NK-92 (cell line): ENCODE results near the gene SRPK3.
A peak's percentile ranks its signal among the peaks of the same experiment; 100 is the strongest.

Experiments used
- DNase-seq: peaks from one replicate; lab custom pipeline; 2025; ENCODE audit not compliant: unreplicated experiment; lab: John Stamatoyannopoulos, UW

SRPK3 gene

DNA sequence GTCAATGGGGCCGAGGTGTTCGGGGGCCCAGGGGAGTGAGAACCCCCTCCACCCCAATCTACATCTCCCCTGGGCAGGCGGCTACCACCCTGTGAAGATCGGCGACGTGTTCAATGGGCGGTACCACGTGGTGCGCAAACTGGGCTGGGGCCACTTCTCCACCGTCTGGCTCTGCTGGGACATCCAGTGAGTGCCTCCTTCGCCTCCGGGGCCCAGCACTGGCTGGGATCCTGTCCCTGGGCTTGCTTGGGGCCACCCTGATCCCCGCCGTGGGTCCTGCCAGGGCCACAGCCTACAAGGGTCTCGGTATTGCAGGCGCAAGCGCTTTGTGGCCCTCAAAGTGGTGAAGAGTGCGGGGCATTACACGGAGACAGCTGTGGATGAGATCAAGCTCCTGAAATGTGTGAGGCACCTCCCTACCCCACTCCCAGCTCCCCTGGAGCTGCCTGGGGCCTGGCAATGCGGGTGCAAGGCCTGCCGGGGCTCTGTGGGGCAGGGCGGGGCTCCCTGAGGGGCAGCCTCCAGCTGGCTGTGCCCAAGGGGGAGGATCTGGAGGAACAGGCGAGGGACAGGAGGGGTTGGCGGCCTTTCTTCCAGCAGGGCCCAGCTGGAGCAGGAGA lies 697 bp downstream of the SRPK3 start:
- no peak for DNase-seq

GRCh38 chrX:153782313-153782712 lies 1.5 kb downstream of the SRPK3 start:
- no peak for DNase-seq

DNA sequence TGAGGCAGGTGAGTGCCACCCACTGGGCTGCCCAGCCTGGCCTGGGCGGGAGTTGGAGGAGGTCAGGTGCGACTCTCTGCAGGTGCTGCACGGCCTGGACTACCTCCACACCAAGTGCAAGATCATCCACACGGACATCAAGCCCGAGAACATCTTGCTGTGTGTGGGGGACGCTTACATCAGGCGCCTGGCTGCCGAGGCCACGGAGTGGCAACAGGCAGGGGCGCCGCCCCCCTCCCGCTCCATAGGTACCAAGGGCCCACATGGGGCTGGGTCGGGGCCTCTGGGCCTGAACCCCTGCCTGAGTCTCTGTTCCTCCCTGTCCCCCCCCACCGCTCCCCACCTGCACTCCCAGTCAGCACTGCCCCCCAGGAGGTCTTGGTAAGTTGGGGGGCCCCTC lies 2.0 kb downstream of the SRPK3 start:
- no peak for DNase-seq

GRCh38 chrX:153783378-153784013 lies 2.7 kb downstream of the SRPK3 start:
- DNase-seq = no peak

- DNase-seq = no peak
Measured at GRCh38 chrX:153784325-153784967, 3.6 kb downstream of the SRPK3 start.

DNA sequence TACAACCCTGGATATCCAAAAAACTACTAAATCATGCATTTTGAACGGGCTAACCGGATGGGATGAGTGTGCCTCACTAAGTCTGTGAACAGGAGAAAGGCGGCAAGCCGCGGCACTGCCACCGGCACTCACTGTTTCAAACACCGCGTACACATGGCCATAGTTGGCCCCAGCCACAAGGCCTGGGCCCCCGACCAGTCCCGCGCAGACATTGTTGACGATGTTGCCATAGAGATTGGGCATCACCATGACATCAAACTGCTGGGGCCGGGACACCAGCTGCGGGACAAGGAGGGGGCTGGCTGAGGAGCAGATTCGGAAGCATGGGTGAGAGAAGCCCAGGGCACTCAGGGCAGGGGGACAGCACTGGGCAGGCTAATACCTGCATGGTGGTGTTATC lies 5.8 kb downstream of the SRPK3 start:
- no peak for DNase-seq

DNA sequence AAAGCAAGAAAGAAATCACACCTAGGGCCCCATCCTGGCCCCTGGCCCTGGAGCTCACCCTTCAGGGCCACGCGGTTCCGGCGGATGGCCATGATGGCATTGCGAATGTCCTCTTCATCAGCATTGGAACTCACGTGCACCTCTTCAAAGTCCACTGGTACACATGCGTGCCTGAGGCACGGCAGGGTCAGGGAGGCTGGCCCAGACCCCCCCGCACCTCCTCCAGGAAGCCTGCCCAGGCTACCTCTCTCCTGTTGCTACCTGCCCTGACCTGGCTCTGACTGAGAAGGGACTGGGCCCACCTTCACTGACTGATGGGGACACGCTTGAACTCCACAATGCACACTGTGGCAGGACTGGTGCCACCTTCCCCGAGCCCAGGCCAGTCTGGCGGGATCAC lies 8.8 kb downstream of the SRPK3 start:
- no peak for DNase-seq

- DNase-seq = no peak
Measured at GRCh38 chrX:153791104-153791852, 10.4 kb downstream of the SRPK3 start.

DNA sequence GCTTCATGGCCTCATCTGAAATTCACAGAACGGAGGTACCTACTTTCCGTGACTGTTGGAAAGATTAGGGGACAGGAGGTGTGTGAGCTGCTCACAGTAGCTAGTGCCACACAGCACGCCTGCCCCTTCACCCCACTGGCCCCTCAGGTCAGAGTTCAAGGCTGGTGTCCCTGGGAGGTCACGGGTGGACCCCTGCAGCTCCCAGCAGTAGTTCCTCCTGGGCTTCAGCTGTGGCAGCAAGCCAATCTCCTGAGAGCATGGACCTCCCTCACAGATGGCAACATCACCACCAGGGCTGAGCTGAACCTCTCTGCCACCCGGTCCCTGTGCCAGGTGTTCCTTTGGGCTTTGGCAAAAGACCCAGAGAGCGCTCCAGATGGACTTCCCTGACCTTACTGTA lies 11.5 kb downstream of the SRPK3 start:
- no peak for DNase-seq

DNA sequence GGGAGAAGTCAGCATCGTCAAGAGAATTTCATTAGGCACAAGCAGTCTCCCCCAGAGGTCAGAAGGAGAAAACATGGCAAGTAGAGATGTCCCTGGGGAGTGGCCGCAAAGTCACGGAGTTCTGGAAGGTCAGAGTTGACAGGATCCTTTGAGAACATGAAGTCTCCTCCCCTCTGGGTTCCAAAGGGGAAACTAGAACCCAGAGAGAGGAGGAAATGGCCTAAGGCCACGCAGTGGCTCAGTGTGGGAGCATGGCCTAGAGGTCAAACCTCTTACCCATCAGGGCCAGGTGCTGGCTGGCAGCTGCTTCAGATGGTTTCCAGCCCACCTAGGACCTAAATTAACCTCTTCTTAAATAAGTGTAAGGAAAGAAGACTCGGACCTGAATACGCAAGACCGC lies 12.4 kb downstream of the SRPK3 start:
- DNase-seq = no peak

GRCh38 chrX:153794018-153794896 lies 13.4 kb downstream of the SRPK3 start, which contains the start of the genes IDH3G and SSR4:
TSS of gene IDH3G (minus strand) at chrX:153794375. CDS start at chrX:153794326, 49 bp downstream.
TSS of gene SSR4 (plus strand) at chrX:153794668. CDS start at chrX:153794688, 20 bp downstream.
- DNase-seq = peak; percentile 45

- no peak for DNase-seq
Measured at GRCh38 chrX:153794897-153795816, 14.3 kb downstream of the SRPK3 start.

DNA sequence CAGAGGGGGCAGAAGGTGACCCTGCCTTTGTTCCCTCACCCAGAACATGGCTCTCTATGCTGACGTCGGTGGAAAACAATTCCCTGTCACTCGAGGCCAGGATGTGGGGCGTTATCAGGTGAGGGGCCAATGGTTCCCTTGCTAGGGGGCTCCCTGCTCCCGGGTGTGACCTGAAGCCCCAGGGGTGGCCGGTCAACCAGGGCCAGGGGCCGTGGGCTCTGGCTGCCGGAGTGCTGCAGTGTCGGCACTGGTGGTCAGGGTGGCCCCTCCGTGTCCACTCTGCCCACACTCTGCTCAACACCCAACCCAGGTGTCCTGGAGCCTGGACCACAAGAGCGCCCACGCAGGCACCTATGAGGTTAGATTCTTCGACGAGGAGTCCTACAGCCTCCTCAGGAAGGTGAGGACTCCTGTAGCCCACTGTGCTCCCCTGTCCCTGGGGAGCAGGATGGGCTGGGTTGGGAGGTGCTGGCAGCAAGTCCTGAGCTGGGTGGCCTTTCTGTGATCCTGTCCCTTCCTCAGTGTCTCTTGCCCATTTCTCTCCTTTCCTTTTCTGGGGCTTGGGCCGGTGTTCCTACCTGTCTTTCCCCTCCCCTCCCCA lies 16.7 kb downstream of the SRPK3 start:
- no peak for DNase-seq

DNA sequence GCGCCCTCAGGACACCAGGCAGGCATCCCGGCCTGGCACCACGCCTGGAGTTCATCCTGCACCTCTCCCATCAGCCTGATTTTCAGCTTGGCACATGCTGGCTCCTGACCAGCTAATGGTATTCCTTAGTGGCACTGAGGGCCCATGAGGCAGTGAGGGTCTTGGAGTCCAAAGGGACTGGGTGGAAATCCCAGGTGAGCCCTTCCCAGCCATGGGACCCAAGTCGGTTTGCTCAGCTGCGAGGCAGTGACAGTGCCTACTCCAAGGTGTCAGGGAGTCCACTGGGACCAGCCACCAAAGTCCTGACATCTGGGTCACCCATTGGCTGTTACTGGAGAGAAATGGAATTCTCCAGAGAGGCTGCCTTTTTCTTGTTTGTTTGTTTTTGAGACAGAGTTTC lies 18.5 kb downstream of the SRPK3 start:
- DNase-seq = no peak

GRCh38 chrX:153800177-153800722 lies 19.4 kb downstream of the SRPK3 start:
- DNase-seq = no peak

DNA sequence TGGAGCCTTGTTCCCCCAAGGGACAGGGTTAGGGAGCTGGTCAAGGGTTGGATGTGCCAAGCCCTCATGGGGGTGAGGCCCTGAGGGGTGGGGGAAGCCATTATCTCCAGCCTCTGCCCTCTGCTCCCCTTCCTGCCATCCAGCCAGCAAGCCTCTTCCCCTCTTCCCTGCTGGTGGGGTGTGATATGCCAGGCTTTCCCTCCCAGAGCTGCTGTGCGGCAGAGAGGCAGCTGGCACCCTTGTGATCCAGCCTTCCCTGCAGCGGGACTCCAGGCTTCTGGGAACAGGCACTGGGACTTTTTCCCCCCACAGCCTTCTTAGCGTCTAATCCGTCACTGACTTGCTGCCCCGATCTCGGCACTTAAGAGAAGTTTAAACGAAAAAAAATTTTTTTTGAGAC lies 19.9 kb downstream of the SRPK3 start:
- no peak for DNase-seq

DNA sequence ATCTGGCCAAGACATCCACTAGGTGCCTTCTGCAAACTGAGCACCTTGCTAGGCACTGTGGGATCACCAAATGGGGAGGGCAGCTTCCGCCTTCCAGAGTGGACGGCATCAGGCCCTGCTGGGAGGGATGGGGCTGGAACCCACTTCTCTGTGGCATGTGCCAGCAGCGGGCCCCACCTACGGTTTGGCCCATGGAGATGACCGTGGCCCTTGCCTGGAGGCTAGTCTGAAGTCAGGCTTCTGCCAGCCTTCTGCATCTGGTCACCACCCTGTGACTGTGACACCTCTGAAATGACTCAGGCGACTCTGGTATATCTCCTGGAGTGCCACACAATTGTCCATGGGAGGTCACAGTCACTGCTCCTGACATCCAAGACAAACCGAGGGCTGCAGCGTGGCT lies 20.8 kb downstream of the SRPK3 start:
- DNase-seq = no peak

GRCh38 chrX:153802513-153803045 lies 21.7 kb downstream of the SRPK3 start:
- DNase-seq = no peak
